ENCODE data around the gene CSRP2. TPM values are rescaled to one million over a fixed set of nuclear protein-coding genes. Genes with fewer than 3 reads are reported as not detected.

The CSRP2 gene
- total RNA-seq, 1 donor from 2014 or later = 53.7 TPM

- no peak overlapping the region for H3K27ac Mint-ChIP-seq (ENCODE audit: unreplicated experiment)
- no peak overlapping the region for H3K4me3 Mint-ChIP-seq (ENCODE audit: unreplicated experiment)
- no peak for DNase-seq (ENCODE audit: extremely low spot score, unreplicated experiment)
- no peak for TF ChIP-seq CTCF (IDR thresholded peaks at IDR 0.05)
- H3K4me1 Mint-ChIP-seq (ENCODE audit: unreplicated experiment) = no peaks in the 10 kb centered on the region
- H3K9me3 Mint-ChIP-seq (ENCODE audit: unreplicated experiment) = no peaks in the 10 kb centered on the region
- H3K36me3 Mint-ChIP-seq (ENCODE audit: unreplicated experiment) = peaks cover 36% of the 10 kb centered on the region
- H3K27me3 Mint-ChIP-seq (ENCODE audit: unreplicated experiment) = no peaks in the 10 kb centered on the region
These were observed 68.0 kb downstream of the CSRP2 start for GRCh38 chr12:76810671-76811419.

Other genes with a start within 250 kb of the CSRP2 start
- gene ZDHHC17, start 114.9 kb downstream of the CSRP2 start, total RNA-seq = 41.1 and 44.3 TPM in 2 replicates
- 2.6 and 3.0 TPM in 2 replicates for gene E2F7, start 186.6 kb upstream of the CSRP2 start, total RNA-seq